GM18867 (cell line): ENCODE measurements around the gene PPP1R27.

Experiments used
- ATAC-seq: cut with Tn5 transposase; IDR thresholded peaks from one replicate; pipeline ENCODE4 v1.9.1; 2021; ENCODE audit warnings: mild to moderate bottlenecking, moderate library complexity; ENCODE audit not compliant: unreplicated experiment

Gene PPP1R27

DNA sequence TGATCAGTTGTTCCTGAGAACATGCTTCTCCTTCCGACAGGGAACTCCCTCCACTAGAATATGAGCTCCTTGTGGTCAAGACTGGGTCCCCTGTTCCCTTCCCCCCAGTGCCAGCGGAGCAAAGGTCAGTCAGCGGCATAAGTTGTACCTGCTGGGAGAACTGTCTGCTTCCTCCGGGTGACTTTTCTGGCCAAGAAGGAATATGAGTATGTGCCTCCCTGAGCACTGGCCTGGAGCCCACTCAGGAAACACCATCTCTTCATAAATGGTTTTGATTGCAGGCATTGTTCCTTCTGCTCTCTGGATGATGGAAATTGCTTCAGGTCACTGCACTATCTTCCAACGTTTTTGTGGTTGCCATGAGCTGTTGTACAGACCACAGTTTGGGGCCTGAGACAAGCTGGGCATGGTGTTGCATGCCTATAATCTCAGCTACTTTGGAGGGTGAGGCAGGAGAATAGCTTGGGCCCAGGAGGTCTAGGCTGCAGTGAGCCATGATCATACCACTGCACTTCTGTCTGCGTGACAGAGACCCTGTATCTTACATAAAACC lies 28.3 kb upstream of the PPP1R27 start:
- no peak for ATAC-seq

- ATAC-seq, result peak; percentile 80
Measured at GRCh38 chr17:81860756-81861568, 26.1 kb upstream of the PPP1R27 start.

- ATAC-seq, result peak; percentile 72
Measured at GRCh38 chr17:81859906-81860755, 25.3 kb upstream of the PPP1R27 start, which contains the start of gene P4HB. Gene P4HB, minus strand, starts transcription at chr17:81860535. Its CDS starts 64 bp downstream, at chr17:81860471.

GRCh38 chr17:81858967-81859905 lies 24.4 kb upstream of the PPP1R27 start:
- no peak for ATAC-seq

DNA sequence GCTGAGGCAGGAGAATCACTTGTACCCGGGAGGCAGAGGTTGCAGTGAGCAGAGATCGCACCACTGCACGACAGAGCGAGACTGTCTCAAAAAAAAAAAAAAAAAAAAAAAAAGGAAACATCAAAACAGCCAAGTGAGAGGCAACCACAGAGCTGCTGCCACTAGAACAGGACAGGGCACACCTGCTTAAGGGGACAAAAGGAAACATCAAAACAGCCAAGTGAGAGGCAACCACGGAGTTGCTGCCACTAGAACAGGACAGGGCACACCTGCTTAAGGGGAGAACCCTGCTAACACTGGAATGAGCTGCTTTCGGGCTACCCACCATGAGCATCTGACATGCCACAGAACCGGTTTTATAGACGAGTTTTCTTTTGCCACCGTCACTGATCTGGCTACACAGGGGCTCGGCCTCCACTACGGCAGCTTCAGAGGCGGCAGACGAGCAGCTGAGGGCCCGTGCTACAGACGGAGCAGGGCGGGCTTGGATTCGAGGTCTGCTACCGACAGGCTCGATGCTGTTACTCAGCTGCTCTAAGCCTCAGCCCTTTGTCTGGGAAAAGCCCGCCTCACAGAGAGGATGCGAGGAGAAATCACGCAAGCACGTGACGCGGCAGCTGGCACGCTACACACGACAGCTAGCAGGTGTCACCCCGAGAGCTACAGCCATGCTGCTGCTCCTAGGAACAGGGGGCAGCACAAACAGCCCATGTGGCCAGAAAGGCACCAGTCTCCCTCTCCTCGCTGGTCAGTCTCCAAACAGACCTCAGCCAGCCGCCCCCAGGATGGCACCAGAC lies 23.5 kb upstream of the PPP1R27 start:
- ATAC-seq, result no peak

DNA sequence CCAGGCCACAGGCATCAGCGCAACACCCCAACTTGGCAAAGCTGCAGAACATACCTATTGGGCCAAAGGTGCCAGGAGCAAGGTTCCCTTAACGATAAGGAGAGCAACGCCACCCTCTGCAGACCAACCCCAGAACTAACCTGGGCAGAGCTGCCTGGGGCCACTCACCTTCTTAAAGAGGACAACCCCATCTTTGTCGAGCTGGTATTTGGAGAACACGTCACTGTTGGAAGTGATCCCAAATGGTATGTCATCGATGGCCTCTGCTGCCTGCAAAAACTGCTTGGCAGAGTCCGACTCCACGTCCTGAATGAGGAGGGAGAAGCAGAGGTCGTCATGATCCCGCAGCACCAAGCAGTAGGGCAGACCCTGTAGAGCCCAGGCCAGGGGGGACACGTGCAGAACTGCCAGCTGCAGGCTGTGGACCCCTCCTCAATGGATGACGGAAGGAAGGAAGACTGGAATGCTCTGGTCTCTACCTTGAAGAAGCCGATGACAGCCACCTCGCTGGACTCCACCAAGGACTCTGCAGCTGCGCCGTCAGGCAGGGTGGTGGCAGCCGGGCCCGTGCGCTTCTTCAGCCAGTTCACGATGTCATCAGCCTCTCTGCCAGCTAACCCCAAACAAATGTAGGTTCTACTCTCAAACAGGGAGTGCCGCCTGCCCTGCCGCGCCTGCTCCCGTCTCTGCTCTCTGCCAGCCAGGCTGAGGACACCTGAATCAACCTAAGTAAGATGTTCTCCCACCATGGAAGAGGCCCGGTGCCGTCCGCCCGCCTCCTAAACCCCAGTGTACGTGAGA lies 20.3 kb upstream of the PPP1R27 start:
- no peak for ATAC-seq

DNA sequence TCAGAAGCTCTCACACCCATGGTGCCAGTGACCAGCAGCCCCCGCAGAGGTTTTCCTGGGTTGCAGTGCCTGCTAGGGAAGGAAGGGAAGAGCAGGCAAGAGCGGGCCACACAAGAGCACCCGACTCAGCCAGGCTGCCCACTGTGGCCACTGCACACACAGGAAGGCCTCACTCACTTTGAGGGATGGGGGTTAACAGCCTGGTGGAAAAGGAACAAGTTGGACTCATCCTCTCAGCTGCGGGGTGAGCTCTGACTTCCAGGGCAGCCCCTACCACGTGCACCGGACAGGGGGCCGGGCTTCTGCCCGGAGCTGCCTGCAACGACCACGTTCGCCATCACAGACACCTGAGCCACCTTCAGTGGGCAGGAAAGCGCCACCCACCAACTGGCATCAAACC lies 17.4 kb upstream of the PPP1R27 start:
- ATAC-seq, result no peak

DNA sequence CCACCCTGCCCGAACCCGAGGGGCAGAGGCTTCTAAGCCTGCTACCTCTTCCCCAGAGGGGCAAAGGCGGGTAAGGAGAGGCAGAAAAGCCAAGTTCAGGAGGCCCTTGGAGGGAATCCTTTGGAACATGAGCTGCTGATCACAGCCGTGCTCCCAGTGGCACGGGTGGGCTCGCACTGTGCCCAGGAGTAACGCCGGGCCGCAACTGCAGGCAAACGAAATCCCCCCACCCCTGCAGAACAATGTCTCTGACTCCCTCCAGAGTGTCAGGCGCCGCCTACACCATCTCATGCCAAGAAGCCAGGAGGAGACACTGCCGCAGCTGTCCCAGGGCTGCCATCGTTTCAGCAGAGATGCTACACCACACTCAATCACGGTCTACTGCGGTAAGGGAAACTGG lies 16.6 kb upstream of the PPP1R27 start:
- ATAC-seq, result no peak

GRCh38 chr17:81849457-81849856 lies 14.6 kb upstream of the PPP1R27 start:
- no peak for ATAC-seq

GRCh38 chr17:81846743-81847689 lies 12.2 kb upstream of the PPP1R27 start:
- ATAC-seq, result no peak

GRCh38 chr17:81845881-81846742 lies 11.3 kb upstream of the PPP1R27 start:
- ATAC-seq, result no peak

DNA sequence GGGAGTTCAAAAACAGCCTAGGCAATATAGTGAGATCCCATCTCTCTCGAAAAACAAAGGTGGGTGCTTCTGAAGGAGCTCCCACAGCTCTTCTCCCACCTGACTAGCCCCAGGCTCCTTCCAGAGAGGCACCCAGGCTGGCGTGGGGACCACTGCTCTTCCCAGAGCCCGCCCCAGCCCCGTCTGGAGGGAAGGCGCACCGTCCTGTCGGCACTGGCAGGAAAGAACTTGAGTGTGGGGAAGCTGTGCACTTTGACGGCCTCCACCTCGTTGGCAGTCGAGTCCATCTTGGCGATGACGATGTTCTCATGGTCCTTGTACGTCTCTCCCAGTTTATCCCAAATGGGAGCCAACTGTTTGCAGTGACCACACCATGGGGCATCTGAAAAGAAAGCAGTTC lies 10.5 kb upstream of the PPP1R27 start:
- no peak for ATAC-seq

DNA sequence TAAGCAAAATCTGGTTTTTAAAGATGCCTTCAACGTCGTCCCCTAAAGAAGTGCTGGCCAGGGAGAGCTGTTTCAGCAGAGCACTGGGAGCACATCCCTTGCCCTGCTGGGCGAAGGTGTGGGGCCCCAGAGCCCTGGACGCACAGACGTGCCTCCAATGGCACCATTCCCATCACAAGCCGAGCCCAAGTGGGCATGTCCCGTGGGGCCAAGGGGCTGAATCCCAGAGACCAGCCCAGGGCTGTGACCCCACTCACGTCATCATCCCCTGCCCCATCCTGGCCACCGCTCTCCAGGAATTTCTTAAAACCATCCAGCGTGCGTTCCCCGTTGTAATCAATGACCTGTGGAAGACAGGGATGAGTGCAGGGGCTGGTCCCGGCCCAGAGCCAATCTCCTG lies 10.0 kb upstream of the PPP1R27 start:
- ATAC-seq, result no peak

DNA sequence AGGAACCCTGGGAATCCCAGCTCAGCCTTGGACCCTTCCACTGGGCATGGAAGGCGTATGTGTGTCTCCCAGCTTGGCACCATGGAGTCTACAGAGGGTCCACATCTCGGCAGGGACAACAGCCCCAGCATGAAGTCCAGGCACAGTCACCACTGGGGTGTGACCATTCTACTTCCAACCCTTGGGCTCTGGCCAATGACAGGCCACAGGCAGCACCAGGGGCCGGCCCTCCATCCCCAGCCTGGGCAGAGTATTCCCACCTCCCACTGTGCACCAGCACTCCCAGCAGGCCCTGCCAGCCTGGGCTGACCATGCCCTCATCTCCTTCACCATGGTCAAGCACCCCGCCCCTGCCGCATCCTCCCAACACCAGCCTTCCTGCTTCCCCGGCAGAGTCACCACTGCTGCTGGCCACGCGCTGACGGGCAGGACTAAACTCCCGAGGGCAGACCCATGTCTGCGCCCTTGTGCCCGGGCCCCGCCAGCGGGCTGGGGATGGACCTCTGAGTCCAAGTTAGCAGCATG lies 9.5 kb upstream of the PPP1R27 start:
- no peak for ATAC-seq

DNA sequence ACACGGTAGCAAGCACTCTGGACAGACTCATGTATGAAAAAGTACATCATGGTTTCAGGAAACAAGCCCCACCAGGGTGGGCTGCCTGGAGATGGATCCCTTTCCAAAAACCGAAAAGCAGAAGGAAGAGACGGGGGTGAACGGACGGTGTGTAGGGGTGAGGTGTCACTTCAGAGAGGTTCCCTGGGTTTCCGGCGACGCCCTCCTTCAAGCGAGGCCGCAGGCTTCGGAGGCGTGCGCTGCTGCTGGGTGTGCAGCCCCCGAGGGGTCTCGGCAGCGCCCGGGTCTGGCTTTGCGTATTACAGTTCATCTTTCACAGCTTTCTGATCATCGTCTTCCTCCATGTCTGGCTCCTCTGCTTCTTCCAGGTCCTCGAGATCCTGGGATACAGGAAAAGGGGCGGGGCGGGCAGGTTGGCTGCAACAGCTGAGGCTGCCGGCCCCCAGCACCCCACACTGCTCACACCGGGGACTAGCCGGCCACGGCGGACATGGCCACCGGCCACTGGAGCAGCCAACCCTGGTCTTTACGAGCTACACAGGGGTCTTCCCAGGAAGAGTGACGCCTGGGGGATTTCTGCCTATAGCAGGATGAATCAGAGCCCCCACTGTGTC lies 9.0 kb upstream of the PPP1R27 start:
- ATAC-seq, result no peak
